Transverse colon (tissue), 4 donors: Measurements from ENCODE around the gene IGSF9B. TPM values are rescaled to one million over a fixed set of nuclear protein-coding genes. Genes with fewer than 3 reads are reported as not detected.

ENCODE experiments used
- DNase-seq: peaks from one replicate; pipeline ENCODE4 v3.0.0-alpha.2; 2019
- H3K27ac ChIP-seq, 4 donors: fragments of 200-600 bp; sonication (generic); 2 replicates each; pipeline ENCODE4 v1.5.1; 2016 to 2018; ENCODE audit warnings: inconsistent platforms in 4 of 4
- H3K27me3 ChIP-seq: fragments of 200-600 bp; sonication (generic); 2 replicates; pipeline ENCODE4 v1.5.1; 2017; ENCODE audit warnings: inconsistent platforms
- H3K36me3 ChIP-seq, 4 donors: fragments of 200-600 bp; sonication (generic); 2 replicates each; pipeline ENCODE4 v1.5.1; 2017 to 2019; ENCODE audit warnings: inconsistent platforms in 4 of 4
- H3K4me1 ChIP-seq, 4 donors: fragments of 200-600 bp; sonication (generic); 2 replicates each; pipeline ENCODE4 v1.5.1; 2017 to 2020; ENCODE audit warnings: inconsistent platforms in 4 of 4
- H3K4me3 ChIP-seq, 4 donors: fragments of 200-600 bp; sonication (generic); 1 replicate in 1 of 4; 2 replicates in 3 of 4; pipeline versions ENCODE4 v1.5.1 to v1.6.1; 2017 to 2019; ENCODE audit warnings: inconsistent platforms in 4 of 4
- H3K9me3 ChIP-seq, 2 donors: fragments of 200-600 bp; sonication (generic); 2 replicates each; pipeline ENCODE4 v1.5.1; 2017 to 2019; ENCODE audit warnings: inconsistent platforms in 2 of 2
- CTCF ChIP-seq, 5 experiments: fragments of 200-600 bp in 3 of 5; fragments of 450-650 bp in 2 of 5; sonication (generic) in 3 of 5; IDR thresholded peaks; 1 replicate in 2 of 5; 2 replicates in 3 of 5; pipeline ENCODE4 v1.5.1; 2016 to 2017; ENCODE audit warnings: antibody characterized with exemption in 5 of 5, inconsistent platforms in 3 of 5, mild to moderate bottlenecking in 2 of 5, moderate library complexity in 1 of 5
- EP300 ChIP-seq: sonication (generic); formaldehyde crosslinking; IDR thresholded peaks from one replicate; pipeline ENCODE4 v1.6.1; 2017; ENCODE audit warnings: antibody characterized with exemption, low read depth
- POLR2A ChIP-seq: fragments of 450-650 bp; IDR thresholded peaks from one replicate; pipeline ENCODE4 v1.6.1; 2016; ENCODE audit warnings: antibody characterized with exemption, mild to moderate bottlenecking, moderate library complexity
- POLR2AphosphoS5 ChIP-seq, 3 donors: sonication (generic); formaldehyde crosslinking; IDR thresholded peaks; one replicate each; pipeline ENCODE4 v1.6.1; 2016; ENCODE audit warnings: antibody characterized with exemption in 3 of 3
- WGBS, 2 donors: methylation state at CpG; one replicate each; pipeline ENCODE4 v1.1.5; 2018; ENCODE audit warnings: low coverage in 1 of 2; 5-methylcytosine and 5-hydroxymethylcytosine counted together
- in situ Hi-C, 4 donors: fragments of 200-750 bp; cut with MboI; loops; one replicate each; pipeline versions ENCODE4 v1.15.0 to v1.15.1; 2017; ENCODE audit warnings: low sequenced_read_pairs in 3 of 4, low pct_ligation_motif_present in 1 of 4, low pct_unique_long_range_greater_than_20kb in 1 of 4
- intact Hi-C: fragments of 100-400 bp; cut with DNase I; formaldehyde crosslinking; loops from one replicate; pipeline ENCODE4 v1.15.1; 2023; ENCODE audit warnings: low total_unique reads
- total RNA-seq, 4 donors: library from RNA; depleted of rRNA; stranded (reverse); fragments of >200 nt; gene quantifications; one replicate each; pipeline ENCODE4 v1.1.0, GENCODE V29; 2016

The IGSF9B gene
- total RNA-seq, 4 donors from 2014 or later = 2.6 to 15.3 (median 4.9) TPM

GRCh38 chr11:133865466-133865865 is 91.3 kb downstream of the IGSF9B start:
- 94 to 100% methylated on average over 1 to 11 of the region's 11 CpGs for WGBS, 2 donors
- Histone ChIP-seq H3K27me3 (no peaks in the 10 kb centered on the region), H3K4me1 (no peaks in the 10 kb centered on the region), H3K36me3 (no peaks in the 10 kb centered on the region), H3K4me3 (no peak overlapping the region), H3K27ac (no peak overlapping the region), H3K9me3 (no peaks in the 10 kb centered on the region)
- TF ChIP-seq CTCF (IDR thresholded peaks at IDR 0.05) = no peak
- no peak for TF ChIP-seq EP300
- no peak for TF ChIP-seq POLR2A
- no peak for TF ChIP-seq POLR2AphosphoS5 (IDR thresholded peaks at IDR 0.05)
- intact Hi-C loops (no loop called here), in situ Hi-C loops (no loop called here)
- DNase-seq = no peak

- H3K27ac ChIP-seq = no peak overlapping the region
- in situ Hi-C loops (no loop called here), intact Hi-C loops (no loop called here)
- TF ChIP-seq CTCF (IDR thresholded peaks at IDR 0.05) (no peak), POLR2AphosphoS5 (IDR thresholded peaks at IDR 0.05) (no peak), EP300 (no peak), POLR2A (no peak)
- no peaks in the 10 kb centered on the region for H3K36me3 ChIP-seq
- H3K4me3 ChIP-seq = no peak overlapping the region
- WGBS, 2 donors = 95 to 100% methylated on average over 2 to 26 of the region's 26 CpGs
- H3K27me3 ChIP-seq = no peaks in the 10 kb centered on the region
- DNase-seq = no peak
- no peaks in the 10 kb centered on the region for H3K9me3 ChIP-seq
- H3K4me1 ChIP-seq = no peaks in the 10 kb centered on the region
These were observed 92.0 kb downstream of the IGSF9B start for GRCh38 chr11:133864756-133865155.

- in situ Hi-C loops = no loop called here
These were observed 96.6 kb downstream of the IGSF9B start for GRCh38 chr11:133860151-133860550.

More at GRCh38 chr11:133860151-133860550, 96.6 kb downstream of the IGSF9B start:
- Histone ChIP-seq H3K36me3 (no peaks in the 10 kb centered on the region), H3K27me3 (peaks cover 3% of the 10 kb centered on the region), H3K9me3 (no peaks in the 10 kb centered on the region), H3K4me1 (no peaks in the 10 kb centered on the region), H3K27ac (no peak overlapping the region), H3K4me3 (no peak overlapping the region)
- intact Hi-C loops = no loop called here
- 72 to 75% methylated on average over 6 of the region's 6 CpGs for WGBS, 2 donors
- no peak for DNase-seq
- TF ChIP-seq POLR2AphosphoS5 (IDR thresholded peaks at IDR 0.05) (no peak), POLR2A (no peak), EP300 (no peak), CTCF (IDR thresholded peaks at IDR 0.05) (no peak)

Other genes with a start within 250 kb of the IGSF9B start
- not detected for gene SPATA19, start 111.5 kb downstream of the IGSF9B start, total RNA-seq
- gene JAM3, start 112.1 kb upstream of the IGSF9B start, total RNA-seq = 10 to 100 TPM in 3 of 4 donors, 1 to 10 TPM in 1; 7.8 to 56.9 (median 13.8) TPM